NCI-H774 (cell line): ENCODE data around the gene MAN2A2.
"Not testable (repeated sequence)": the region's sequence is repeated elsewhere in the genome, so short reads cannot be mapped to it uniquely, and the experiment has no call there.

Experiments
- DNase-seq: peaks from one replicate; lab custom pipeline; 2025; lab: John Stamatoyannopoulos, UW

Gene MAN2A2

GRCh38 chr15:90883976-90884718 lies 19.0 kb upstream of the MAN2A2 start, which contains the start of gene FES:
FES (plus strand) TSS chr15:90884504; CDS start chr15:90885046, 542 bp downstream.
- no peak for DNase-seq

GRCh38 chr15:90884719-90885431 lies 18.2 kb upstream of the MAN2A2 start:
- no peak for DNase-seq

DNA sequence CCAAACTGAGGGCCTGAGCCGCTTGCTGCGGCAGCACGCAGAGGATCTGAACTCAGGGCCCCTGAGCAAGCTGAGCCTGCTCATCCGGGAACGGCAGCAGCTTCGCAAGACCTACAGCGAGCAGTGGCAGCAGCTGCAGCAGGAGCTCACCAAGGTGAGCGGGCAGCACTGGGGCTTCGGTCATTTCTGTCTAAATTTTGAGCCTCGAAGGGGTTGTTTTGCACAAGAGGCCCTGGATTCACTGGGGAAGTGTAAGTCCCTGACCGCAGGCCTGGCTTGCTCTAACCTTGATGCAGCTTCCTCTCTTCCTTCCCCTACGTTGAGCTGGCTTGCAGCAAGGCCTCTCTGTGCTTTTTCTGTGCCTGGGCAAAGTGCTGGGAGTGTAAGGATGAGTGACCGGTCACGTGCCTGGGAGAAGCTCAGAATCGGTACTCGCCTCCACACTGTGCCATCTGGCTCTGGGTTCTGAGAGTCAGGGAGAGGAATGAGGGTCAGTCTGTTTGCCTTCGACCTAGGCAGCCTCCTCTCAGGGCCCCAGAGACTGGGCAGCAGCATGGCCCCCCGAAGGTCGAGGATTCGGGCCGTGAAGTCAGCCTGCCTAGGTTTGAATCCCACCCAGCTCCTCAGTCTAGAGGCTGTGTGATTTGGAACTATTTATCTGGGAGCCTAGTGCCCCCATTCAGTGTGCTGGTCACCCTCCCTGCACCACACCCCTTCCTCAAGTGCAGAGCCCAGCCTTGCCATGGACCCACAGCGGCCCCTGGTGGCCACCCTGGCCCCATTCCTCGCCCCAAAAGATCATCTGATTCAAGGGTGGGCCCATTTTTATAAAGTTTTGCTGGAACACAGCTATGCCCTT lies 17.4 kb upstream of the MAN2A2 start:
- DNase-seq: peak; percentile 17

DNA sequence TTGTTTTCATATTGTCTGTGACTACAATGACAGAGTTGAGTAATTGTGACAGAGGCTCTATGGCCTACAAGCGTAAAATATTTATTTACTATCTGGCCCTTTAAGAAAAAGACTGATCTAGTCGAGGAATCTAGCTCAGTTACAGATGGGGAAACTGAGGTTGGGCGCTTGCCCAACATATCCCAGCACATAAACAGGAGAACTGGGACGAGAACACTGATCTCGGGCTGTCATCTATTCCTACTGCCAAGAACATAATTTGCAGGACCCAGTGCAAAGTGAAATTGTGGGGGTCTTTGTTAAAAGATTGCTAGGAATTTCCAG lies 16.8 kb upstream of the MAN2A2 start:
- DNase-seq: no peak

DNA sequence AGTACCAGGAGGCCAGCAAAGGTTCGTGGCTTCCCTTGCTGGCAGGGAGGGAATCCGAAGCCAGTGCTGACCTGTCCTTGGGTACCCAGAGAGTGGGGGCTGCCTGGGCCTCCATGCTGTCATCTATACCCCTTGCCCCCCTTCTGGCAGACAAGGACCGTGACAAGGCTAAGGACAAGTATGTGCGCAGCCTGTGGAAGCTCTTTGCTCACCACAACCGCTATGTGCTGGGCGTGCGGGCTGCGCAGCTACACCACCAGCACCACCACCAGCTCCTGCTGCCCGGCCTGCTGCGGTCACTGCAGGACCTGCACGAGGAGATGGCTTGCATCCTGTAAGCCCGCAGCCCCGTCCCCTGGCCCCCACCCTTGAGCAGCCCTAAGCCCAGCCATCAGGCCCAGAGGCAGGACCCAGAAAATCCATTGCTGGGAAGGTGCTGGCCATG lies 16.0 kb upstream of the MAN2A2 start:
- DNase-seq: no peak

DNA sequence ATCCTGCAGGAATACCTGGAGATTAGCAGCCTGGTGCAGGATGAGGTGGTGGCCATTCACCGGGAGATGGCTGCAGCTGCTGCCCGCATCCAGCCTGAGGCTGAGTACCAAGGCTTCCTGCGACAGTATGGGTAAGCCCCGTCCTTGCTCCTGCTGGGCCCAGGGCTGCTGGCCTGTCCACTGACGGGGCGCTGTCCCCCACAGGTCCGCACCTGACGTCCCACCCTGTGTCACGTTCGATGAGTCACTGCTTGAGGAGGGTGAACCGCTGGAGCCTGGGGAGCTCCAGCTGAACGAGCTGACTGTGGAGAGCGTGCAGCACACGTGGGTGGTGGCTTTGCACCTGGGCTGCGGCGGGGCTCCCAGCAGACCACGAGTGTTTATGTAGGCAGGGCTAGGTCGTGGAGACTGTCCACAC lies 13.8 kb upstream of the MAN2A2 start:
- DNase-seq: no peak

- no peak for DNase-seq
Observed at GRCh38 chr15:90889736-90890456, 13.2 kb upstream of the MAN2A2 start.

DNA sequence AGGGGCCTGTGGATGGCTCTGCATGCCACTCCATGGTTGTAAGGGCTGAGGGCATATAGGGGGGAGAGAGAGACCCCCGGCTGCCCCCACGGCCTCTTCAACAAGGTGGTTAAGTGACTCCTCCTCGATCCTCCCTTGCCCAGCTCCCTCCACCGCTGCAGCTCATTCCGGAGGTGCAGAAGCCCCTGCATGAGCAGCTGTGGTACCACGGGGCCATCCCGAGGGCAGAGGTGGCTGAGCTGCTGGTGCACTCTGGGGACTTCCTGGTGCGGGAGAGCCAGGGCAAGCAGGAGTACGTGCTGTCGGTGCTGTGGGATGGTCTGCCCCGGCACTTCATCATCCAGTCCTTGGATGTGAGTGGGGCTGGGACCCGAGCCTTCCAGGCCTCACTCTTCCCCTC lies 12.3 kb upstream of the MAN2A2 start:
- DNase-seq: no peak

DNA sequence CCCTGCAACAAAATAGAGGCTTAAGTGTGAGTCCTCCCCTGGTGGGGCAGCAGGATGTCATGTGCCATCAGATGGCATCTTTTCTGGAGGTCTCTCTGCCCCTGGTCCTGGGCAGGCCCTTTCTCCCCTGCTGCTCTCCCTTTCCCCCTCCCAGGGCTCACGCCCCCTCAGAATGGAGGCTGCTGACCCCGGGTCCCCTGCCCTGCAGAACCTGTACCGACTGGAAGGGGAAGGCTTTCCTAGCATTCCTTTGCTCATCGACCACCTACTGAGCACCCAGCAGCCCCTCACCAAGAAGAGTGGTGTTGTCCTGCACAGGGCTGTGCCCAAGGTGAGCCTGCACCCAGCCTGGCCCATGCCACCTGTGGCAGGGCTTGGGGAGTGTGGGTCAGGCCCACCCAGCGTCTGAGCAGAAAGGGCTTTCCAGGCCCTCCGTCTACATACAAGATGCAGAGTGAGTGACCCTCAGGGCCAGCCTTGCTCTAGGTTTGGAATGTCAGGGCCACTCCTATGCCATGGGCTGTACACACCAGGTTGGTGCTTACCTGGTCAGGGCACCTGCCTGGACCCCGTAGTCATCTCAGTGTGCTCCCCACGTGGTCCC lies 11.7 kb upstream of the MAN2A2 start:
- DNase-seq: no peak

DNA sequence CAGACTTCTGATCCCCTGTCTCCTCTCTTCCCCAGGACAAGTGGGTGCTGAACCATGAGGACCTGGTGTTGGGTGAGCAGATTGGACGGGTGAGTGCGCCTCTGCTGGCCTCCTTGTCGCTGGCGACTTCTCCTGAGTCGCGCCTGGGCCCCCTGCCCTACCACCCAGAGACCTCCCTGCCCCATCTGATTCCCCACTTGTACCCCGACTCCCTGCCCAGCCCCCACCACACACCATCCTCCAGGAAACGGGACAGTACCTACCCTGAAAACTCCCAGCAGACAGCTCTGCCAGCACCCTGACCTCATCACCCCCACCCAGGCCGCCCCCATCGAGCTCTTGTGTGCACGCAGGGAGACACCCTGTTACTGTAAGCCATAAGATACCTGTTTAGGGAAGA lies 11.1 kb upstream of the MAN2A2 start:
- DNase-seq: no peak

- DNase-seq: no peak
Observed at GRCh38 chr15:90892498-90893174, 10.5 kb upstream of the MAN2A2 start.

GRCh38 chr15:90893175-90894090 lies 9.7 kb upstream of the MAN2A2 start:
- DNase-seq: no peak

GRCh38 chr15:90895571-90896117 lies 7.5 kb upstream of the MAN2A2 start:
- DNase-seq: peak; percentile 3

DNA sequence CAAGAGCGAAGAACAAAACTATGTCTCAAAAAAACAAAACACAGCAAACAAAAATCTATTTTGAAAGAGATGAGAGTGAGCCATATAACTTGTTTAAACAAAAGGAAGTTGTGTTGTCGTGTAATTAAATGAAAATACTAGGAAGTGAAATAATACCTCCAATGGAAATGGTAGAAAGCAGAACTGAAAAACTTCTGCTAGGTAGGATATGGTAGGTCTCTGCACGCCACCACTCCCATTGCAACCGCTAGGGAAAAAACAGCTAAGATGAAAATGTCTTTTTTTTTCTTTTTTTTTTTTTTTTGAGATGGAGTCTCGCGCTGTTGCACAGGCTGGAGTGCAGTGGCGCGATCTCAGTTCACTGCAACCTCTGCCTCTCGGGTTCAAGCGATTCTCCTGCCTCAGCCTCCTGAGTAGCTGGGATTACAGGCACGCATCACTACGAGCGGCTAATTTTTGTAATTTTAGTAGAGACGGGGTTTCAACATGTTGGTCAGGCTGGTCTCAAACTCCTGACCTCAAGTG lies 5.9 kb upstream of the MAN2A2 start:
- DNase-seq: not testable (repeated sequence)

- DNase-seq: no peak
Observed at GRCh38 chr15:90901175-90902039, 1.7 kb upstream of the MAN2A2 start.

- DNase-seq: peak; percentile 58
Observed at GRCh38 chr15:90902040-90902839, 862 bp upstream of the MAN2A2 start.

DNA sequence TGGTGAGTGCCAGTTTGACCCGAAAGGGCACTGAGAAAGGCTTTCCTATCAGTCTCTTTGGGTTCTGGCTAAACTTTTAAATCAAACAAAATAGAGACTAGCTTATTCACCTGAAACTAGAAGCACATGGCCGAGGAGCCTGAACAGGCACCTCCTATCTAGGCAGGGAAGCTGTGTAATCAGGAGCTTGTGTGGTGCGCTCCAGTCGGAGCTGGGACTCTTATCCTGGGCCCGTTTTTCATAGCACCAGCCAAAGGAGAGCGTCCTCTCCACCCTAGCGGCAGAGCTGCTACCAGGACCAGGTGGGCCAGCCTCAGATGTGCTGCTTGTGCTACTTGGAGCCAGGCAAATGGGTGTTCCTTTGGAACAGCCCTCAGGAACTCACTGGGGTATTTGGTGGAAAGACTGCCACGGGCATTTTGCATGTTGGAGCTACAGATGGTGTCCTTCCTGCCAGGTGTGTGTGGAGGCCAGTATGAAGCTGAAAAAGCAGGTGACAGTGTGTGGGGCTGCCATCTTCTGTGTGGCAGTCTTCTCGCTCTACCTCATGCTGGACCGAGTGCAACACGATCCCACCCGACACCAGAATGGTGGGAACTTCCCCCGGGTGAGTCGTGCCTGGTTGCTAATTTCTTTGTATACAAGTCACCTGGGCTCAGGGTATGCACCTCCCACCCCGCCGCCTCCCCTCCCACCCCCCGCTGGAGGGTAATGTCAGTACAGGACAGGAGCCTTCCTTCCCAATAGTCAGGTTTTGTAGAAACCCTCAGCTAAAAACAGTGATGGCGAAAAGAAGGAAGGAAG lies 833 bp downstream of the MAN2A2 start:
- DNase-seq: no peak
